Liver (tissue), 9 donors: ENCODE data around the gene UBE2K. TPM values are rescaled to one million over a fixed set of nuclear protein-coding genes. Genes with fewer than 3 reads are reported as not detected.

Experiments used
- DNase-seq: peaks from one replicate; pipeline ENCODE4 v3.0.0-alpha.2; 2017; ENCODE audit warnings: low spot score
- H3K27ac ChIP-seq, 2 donors: one replicate each; pipeline ENCODE4 v1.7.0; 2013; ENCODE audit warnings: inconsistent platforms in 2 of 2, low read length in 2 of 2, control low read depth in 1 of 2, low read depth in 1 of 2, mild to moderate bottlenecking in 1 of 2
- H3K27me3 ChIP-seq, 4 donors: one replicate each; pipeline versions ENCODE4 v1.6.1 to v1.7.0; 2013; ENCODE audit warnings: low read length in 3 of 4, inconsistent platforms in 1 of 4, mild to moderate bottlenecking in 1 of 4, moderate library complexity in 1 of 4; ENCODE audit not compliant: control insufficient read depth in 4 of 4, insufficient read depth in 4 of 4
- H3K36me3 ChIP-seq, 4 donors: one replicate each; pipeline versions ENCODE4 v1.6.1 to v1.7.0; 2013; ENCODE audit warnings: low read length in 3 of 4, mild to moderate bottlenecking in 3 of 4, low read depth in 1 of 4, moderate library complexity in 1 of 4; ENCODE audit not compliant: control insufficient read depth in 4 of 4, insufficient read depth in 3 of 4
- H3K4me1 ChIP-seq, 4 donors: one replicate each; pipeline versions ENCODE4 v1.6.1 to v1.7.0; 2013; ENCODE audit warnings: low read length in 3 of 4, mild to moderate bottlenecking in 3 of 4, moderate library complexity in 1 of 4; ENCODE audit not compliant: control insufficient read depth in 4 of 4, insufficient read depth in 4 of 4
- H3K4me3 ChIP-seq, 3 donors: one replicate each; pipeline versions ENCODE4 v1.6.1 to v1.7.0; 2013; ENCODE audit warnings: low read length in 3 of 3, control low read depth in 1 of 3, low read depth in 1 of 3, mild to moderate bottlenecking in 1 of 3
- H3K9ac ChIP-seq, 2 donors: one replicate each; pipeline ENCODE4 v1.7.0; 2013; ENCODE audit warnings: low read length in 2 of 2, mild to moderate bottlenecking in 2 of 2, moderate library complexity in 2 of 2, control low read depth in 1 of 2, low read depth in 1 of 2
- H3K9me3 ChIP-seq, 4 donors: one replicate each; pipeline versions ENCODE4 v1.6.1 to v1.7.0; 2013; ENCODE audit warnings: low read length in 3 of 4; ENCODE audit not compliant: control insufficient read depth in 4 of 4
- ATF3 ChIP-seq: IDR thresholded peaks from 2 replicates; pipeline ENCODE4 v1.6.1; 2016; ENCODE audit warnings: antibody characterized with exemption
- CTCF ChIP-seq: fragments of 150-350 bp; IDR thresholded peaks from 2 replicates; pipeline ENCODE4 v1.5.1; 2017; ENCODE audit warnings: improper control_type of control experiment, low read depth, low read length; ENCODE audit not compliant: missing input control
- EGR1 ChIP-seq, 2 donors: IDR thresholded peaks; 2 replicates each; pipeline ENCODE4 v1.6.1; 2016 to 2018; ENCODE audit warnings: antibody characterized with exemption in 2 of 2, low read depth in 2 of 2
- FOXA1 ChIP-seq: IDR thresholded peaks from 2 replicates; pipeline ENCODE4 v1.6.1; 2016; ENCODE audit warnings: antibody characterized with exemption
- FOXA2 ChIP-seq: IDR thresholded peaks from 2 replicates; pipeline ENCODE4 v1.6.1; 2016; ENCODE audit warnings: antibody characterized with exemption
- GABPA ChIP-seq, 2 donors: IDR thresholded peaks in 1 of 2; conservative IDR thresholded peaks in 1 of 2; 2 replicates each; pipeline ENCODE4 v1.6.1; 2016; ENCODE audit warnings: antibody characterized with exemption in 2 of 2, mild to moderate bottlenecking in 1 of 2, moderate library complexity in 1 of 2
- HNF4A ChIP-seq, 2 donors: conservative IDR thresholded peaks; 2 replicates each; pipeline ENCODE4 v1.6.1; 2016; ENCODE audit warnings: antibody characterized with exemption in 2 of 2, mild to moderate bottlenecking in 2 of 2
- HNF4G ChIP-seq: IDR thresholded peaks from 2 replicates; pipeline ENCODE4 v1.6.1; 2016; ENCODE audit warnings: antibody characterized with exemption
- JUND ChIP-seq, 2 donors: IDR thresholded peaks; 2 replicates each; pipeline ENCODE4 v1.6.1; 2016; ENCODE audit warnings: antibody characterized with exemption in 2 of 2
- MAX ChIP-seq: IDR thresholded peaks from 2 replicates; pipeline ENCODE4 v1.6.1; 2016; ENCODE audit warnings: antibody characterized with exemption
- NR2F2 ChIP-seq: IDR thresholded peaks from 2 replicates; pipeline ENCODE4 v1.6.1; 2016; ENCODE audit warnings: antibody characterized with exemption
- RAD21 ChIP-seq, 2 donors: IDR thresholded peaks; 2 replicates each; pipeline ENCODE4 v1.6.1; 2016; ENCODE audit warnings: antibody characterized with exemption in 2 of 2, mild to moderate bottlenecking in 2 of 2
- SP1 ChIP-seq: IDR thresholded peaks from 2 replicates; pipeline ENCODE4 v1.6.1; 2018; ENCODE audit warnings: antibody characterized with exemption, mild to moderate bottlenecking
- TAF1 ChIP-seq: conservative IDR thresholded peaks from 2 replicates; pipeline ENCODE4 v1.6.1; 2016; ENCODE audit warnings: antibody characterized with exemption, mild to moderate bottlenecking
- YY1 ChIP-seq: IDR thresholded peaks from 2 replicates; pipeline ENCODE4 v1.6.1; 2016; ENCODE audit warnings: antibody characterized with exemption, mild to moderate bottlenecking
- ZBTB33 ChIP-seq: IDR thresholded peaks from 2 replicates; pipeline ENCODE4 v1.6.1; 2016; ENCODE audit warnings: antibody characterized with exemption
- WGBS: extraction: QIAGEN DNeasy Blood & Tissue Kit; methylation state at CpG from one replicate; pipeline ENCODE4 v1.1.7; 2013; 5-methylcytosine and 5-hydroxymethylcytosine counted together
- polyA plus RNA-seq, 2 donors: library from polyadenylated mRNA; stranded (reverse) in 1 of 2; unstranded in 1 of 2; fragments of 200-250 nt in 1 of 2; fragments of >200 nt in 1 of 2; fragmentation: Nextera tagmentation in 1 of 2; extraction: Ambion mirVana in 1 of 2; gene quantifications; one replicate each; pipeline versions ENCODE4 v1.2.1 to v1.2.3, GENCODE V29; 2013 to 2015
- total RNA-seq, 2 donors: library from RNA; depleted of rRNA; stranded (reverse); fragments of >200 nt; gene quantifications; one replicate each; pipeline ENCODE4 v1.2.3, GENCODE V29; 2014
- donor health status: healthy.
- donor health status: healthy.
- donor health status: healthy.
- donor health status: healthy.
- donor health status: healthy.

UBE2K gene
- total and polyA plus RNA-seq, 4 donors = 21.5 to 45.3 (median 26.0) TPM

GRCh38 chr4:39706741-39707511 lies 9.0 kb downstream of the UBE2K start (continued):
- no peak for TF ChIP-seq MAX
- TF ChIP-seq YY1 = no peak

- Histone ChIP-seq H3K36me3 (peaks cover 0 to 2% (median 0%) of the 10 kb centered on the region in 4 donors), H3K4me3 (no peak overlapping the region), H3K27ac (no peak overlapping the region), H3K9me3 (no peaks in the 10 kb centered on the region), H3K4me1 (peaks cover 7 to 15% (median 11%) of the 10 kb centered on the region in 4 donors), H3K27me3 (no peaks in the 10 kb centered on the region), H3K9ac (no peak overlapping the region)
- WGBS = 78% methylated on average over 3 of the region's 3 CpGs
- TF ChIP-seq RAD21 (IDR thresholded peaks at IDR 0.05) (no peak), SP1 (no peak), GABPA (IDR thresholded peaks at IDR 0.05 in 1 of 2, conservative IDR thresholded peaks at IDR 0.05 in 1 of 2) (no peak), YY1 (no peak), ZBTB33 (no peak), ATF3 (no peak), NR2F2 (no peak), MAX (no peak), TAF1 (no peak), JUND (IDR thresholded peaks at IDR 0.05) (no peak), FOXA1 (no peak), HNF4G (no peak)
- no peak for DNase-seq
Measured at GRCh38 chr4:39710098-39710896, 12.4 kb downstream of the UBE2K start.

GRCh38 chr4:39712819-39713607 lies 15.1 kb downstream of the UBE2K start:
- Histone ChIP-seq H3K36me3 (peaks cover 0 to under 1% (median 0%) of the 10 kb centered on the region in 4 donors), H3K9ac (no peak overlapping the region), H3K27me3 (no peaks in the 10 kb centered on the region), H3K4me3 (no peak overlapping the region), H3K27ac (no peak overlapping the region), H3K4me1 (peaks cover 0 to 15% (median 6%) of the 10 kb centered on the region in 4 donors), H3K9me3 (no peaks in the 10 kb centered on the region)
- no peak for DNase-seq
- WGBS = 93% methylated on average over 17 of the region's 17 CpGs
- TF ChIP-seq RAD21 (IDR thresholded peaks at IDR 0.05) = no peak
- no peak for TF ChIP-seq SP1
- TF ChIP-seq HNF4A (conservative IDR thresholded peaks at IDR 0.05) = no peak
- TF ChIP-seq FOXA2 = no peak
- TF ChIP-seq HNF4G = no peak
- no peak for TF ChIP-seq ZBTB33
- no peak for TF ChIP-seq CTCF
- TF ChIP-seq EGR1 (IDR thresholded peaks at IDR 0.05; ENCODE audit: low read depth in 2 of 2) = no peak
- no peak for TF ChIP-seq YY1
- TF ChIP-seq ATF3 = no peak
- no peak for TF ChIP-seq JUND (IDR thresholded peaks at IDR 0.05)
- TF ChIP-seq GABPA (IDR thresholded peaks at IDR 0.05 in 1 of 2, conservative IDR thresholded peaks at IDR 0.05 in 1 of 2) = no peak
- TF ChIP-seq TAF1 = no peak
